GM23248 (cell line): ENCODE measurements around the gene BEX1. TPM values are rescaled to one million over a fixed set of nuclear protein-coding genes. Genes with fewer than 3 reads are reported as not detected.
A peak's percentile ranks its signal among the peaks of the same experiment; 100 is the strongest.
"Not testable (repeated sequence)": the region's sequence is repeated elsewhere in the genome, so short reads cannot be mapped to it uniquely, and the experiment has no call there.

Source experiments
- DNase-seq: peaks from one replicate; pipeline ENCODE4 v3.0.0-alpha.2; 2015
- H2AFZ ChIP-seq: fragments of 200-600 bp; sonication (generic); 2 replicates; pipeline ENCODE4 v1.6.1; 2016; ENCODE audit warnings: antibody characterized with exemption
- H3F3A ChIP-seq: fragments of 200-600 bp; sonication (generic); 2 replicates; pipeline ENCODE4 v1.6.1; 2016; ENCODE audit warnings: mild to moderate bottlenecking, antibody characterized with exemption, mixed run types; ENCODE audit not compliant: insufficient read depth
- H3K27ac ChIP-seq: fragments of 200-600 bp; sonication (generic); 2 replicates; pipeline ENCODE4 v1.5.1; 2016; ENCODE audit warnings: mild to moderate bottlenecking
- H3K27me3 ChIP-seq: fragments of 200-600 bp; sonication (generic); replicated peaks from 2 replicates; pipeline ENCODE4 v1.6.1; 2016; ENCODE audit warnings: mild to moderate bottlenecking; ENCODE audit not compliant: insufficient read depth
- H3K36me3 ChIP-seq: fragments of 200-600 bp; sonication (generic); 2 replicates; pipeline ENCODE4 v1.6.1; 2016; ENCODE audit warnings: low read depth, mild to moderate bottlenecking
- H3K4me1 ChIP-seq: fragments of 200-600 bp; sonication (generic); 2 replicates; pipeline ENCODE4 v1.6.1; 2016; ENCODE audit warnings: mild to moderate bottlenecking; ENCODE audit not compliant: insufficient read depth
- H3K4me2 ChIP-seq: fragments of 200-600 bp; sonication (generic); one replicate; pipeline ENCODE4 v1.6.1; 2016; ENCODE audit warnings: mild to moderate bottlenecking; ENCODE audit not compliant: unreplicated experiment
- H3K4me3 ChIP-seq: fragments of 200-600 bp; sonication (generic); 2 replicates; pipeline ENCODE4 v1.5.1; 2016; ENCODE audit warnings: mild to moderate bottlenecking
- H3K79me2 ChIP-seq: fragments of 200-600 bp; sonication (generic); 2 replicates; pipeline ENCODE4 v1.6.1; 2016; ENCODE audit warnings: mild to moderate bottlenecking; ENCODE audit not compliant: insufficient read depth
- H3K9ac ChIP-seq: fragments of 200-600 bp; sonication (generic); 2 replicates; pipeline ENCODE4 v1.6.1; 2016; ENCODE audit warnings: mild to moderate bottlenecking
- H3K9me2 ChIP-seq: fragments of 200-600 bp; sonication (generic); 2 replicates; pipeline ENCODE4 v1.6.1; 2016; ENCODE audit warnings: mixed run types, mild to moderate bottlenecking, moderate library complexity; ENCODE audit not compliant: insufficient read depth
- H3K9me3 ChIP-seq: fragments of 200-600 bp; sonication (generic); one replicate; pipeline ENCODE4 v1.6.1; 2017; ENCODE audit warnings: low read depth
- H4K20me1 ChIP-seq: fragments of 200-600 bp; sonication (generic); 2 replicates; pipeline ENCODE4 v1.6.0; 2016; ENCODE audit not compliant: insufficient read depth
- EZH2 ChIP-seq: fragments of 200-600 bp; sonication (generic); IDR thresholded peaks from 2 replicates; pipeline ENCODE4 v1.6.1; 2018; ENCODE audit warnings: antibody characterized with exemption, mild to moderate bottlenecking; ENCODE audit not compliant: insufficient read depth, poor library complexity, severe bottlenecking
- EZH2phosphoT487 ChIP-seq: fragments of 200-600 bp; sonication (generic); IDR thresholded peaks from 2 replicates; pipeline ENCODE4 v1.6.1; 2018; ENCODE audit warnings: antibody characterized with exemption, moderate library complexity, mild to moderate bottlenecking, low read depth; ENCODE audit not compliant: insufficient read depth
- WGBS, 2 experiments: methylation state at CpG; one replicate each; pipeline ENCODE4 v1.1.6; 2015 to 2017; ENCODE audit warnings: low lambda C conversion rate in 2 of 2, low coverage in 1 of 2; ENCODE audit errors: missing lambda C conversion rate in 2 of 2; 5-methylcytosine and 5-hydroxymethylcytosine counted together
- in situ Hi-C: fragments of 300-500 bp; cut with MboI; formaldehyde crosslinking; loops from 2 replicates; pipeline ENCODE4 v1.15.0; 2020
- polyA plus RNA-seq: library from polyadenylated mRNA; unstranded; fragments of >200 nt; fragmentation: Nextera tagmentation; extraction: Ambion mirVana; gene quantifications from 2 replicates; pipeline ENCODE4 v1.2.1, GENCODE V29; 2016
- total RNA-seq: library from RNA; depleted of rRNA; stranded (reverse); fragments of >200 nt; shearing (Covaris generic); gene quantifications from 2 replicates; pipeline ENCODE4 v1.2.3, GENCODE V29; 2014; rRNA removed

The BEX1 gene
- total RNA-seq = 73.0 and 91.8 TPM in 2 replicates
- 79.4 and 79.9 TPM in 2 replicates for polyA plus RNA-seq

- Histone ChIP-seq H4K20me1 (no peaks in the 10 kb centered on the region), H3K4me1 (no peaks in the 10 kb centered on the region), H3K9me3 (no peaks in the 10 kb centered on the region), H3F3A (no peaks in the 10 kb centered on the region), H3K36me3 (no peaks in the 10 kb centered on the region), H3K27ac (peak within 1 kb of the TSS; percentile 15; the same call in 1 of the 2 replicates), H3K9ac (peak within 1 kb of the TSS; percentile 73), H3K79me2 (no peaks in the 10 kb centered on the region), H2AFZ (peak within 1 kb of the TSS; percentile 60), H3K4me2 (peak within 1 kb of the TSS; percentile 65), H3K4me3 (peak within 1 kb of the TSS; percentile 63), H3K27me3 (no peaks in the 10 kb centered on the region), H3K9me2 (no peaks in the 10 kb centered on the region)
- TF ChIP-seq EZH2 = no peak
- DNase-seq = peak; percentile 69
- in situ Hi-C loops = no loop called here
- WGBS, 2 experiments = 0 to 14% methylated on average over 4 to 5 of the region's 39 CpGs
Observed at GRCh38 chrX:103063918-103064434, at the start of gene BEX1. BEX1 (minus strand) TSS chrX:103064171; CDS start chrX:103063274, 897 bp downstream.

GRCh38 chrX:103109497-103109896 is 45.5 kb upstream of the BEX1 start:
- in situ Hi-C loops = not testable (repeated sequence)

DNA sequence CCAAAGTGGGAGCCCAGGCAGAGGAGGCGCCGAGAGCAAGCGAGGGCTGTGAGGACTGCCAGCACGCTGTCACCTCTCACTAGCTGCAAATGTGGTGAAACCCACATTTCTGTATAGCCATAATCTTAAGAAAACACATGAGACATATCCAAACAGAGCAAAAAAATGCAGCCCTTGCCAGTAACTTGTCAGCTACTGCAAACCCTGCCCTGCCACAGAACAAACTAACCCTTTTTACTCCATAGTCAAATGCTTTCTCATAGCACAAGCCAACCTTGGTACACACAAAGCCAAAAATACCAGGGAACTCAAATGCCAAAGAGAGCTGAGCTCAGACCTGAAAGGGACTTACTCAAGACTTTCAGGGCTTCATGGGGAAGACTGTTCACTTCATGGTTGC is 43.9 kb upstream of the BEX1 start:
- H3K4me2 ChIP-seq = no peak overlapping the region
- no peaks in the 10 kb centered on the region for H3K9me2 ChIP-seq
- no peaks in the 10 kb centered on the region for H3K27me3 ChIP-seq
- H3K9me3 ChIP-seq = no peaks in the 10 kb centered on the region
- no peak overlapping the region for H2AFZ ChIP-seq
- no peak overlapping the region for H3K9ac ChIP-seq
- H3K79me2 ChIP-seq = no peaks in the 10 kb centered on the region
- no peak overlapping the region for H3K27ac ChIP-seq
- no peaks in the 10 kb centered on the region for H4K20me1 ChIP-seq
- WGBS, 2 experiments = 68 to 69% methylated on average over 2 to 4 of the region's 4 CpGs
- TF ChIP-seq EZH2 (no peak), EZH2phosphoT487 (no peak)
- no peaks in the 10 kb centered on the region for H3K4me1 ChIP-seq
- H3K4me3 ChIP-seq = no peak overlapping the region
- in situ Hi-C loops = no loop called here
- no peaks in the 10 kb centered on the region for H3K36me3 ChIP-seq
- no peaks in the 10 kb centered on the region for H3F3A ChIP-seq
- DNase-seq = peak; percentile 6

More at GRCh38 chrX:103109497-103109896, 45.5 kb upstream of the BEX1 start:
- H3F3A ChIP-seq, H3K4me2 ChIP-seq, H3K27me3 ChIP-seq, H3K79me2 ChIP-seq, H3K9ac ChIP-seq, H4K20me1 ChIP-seq, H3K4me3 ChIP-seq, H3K9me2 ChIP-seq, H3K27ac ChIP-seq, DNase-seq, H3K36me3 ChIP-seq, H2AFZ ChIP-seq, H3K4me1 ChIP-seq, H3K9me3 ChIP-seq: not testable (repeated sequence)
- WGBS, 2 experiments = 75 to 93% methylated on average over 5 to 6 of the region's 6 CpGs

DNA sequence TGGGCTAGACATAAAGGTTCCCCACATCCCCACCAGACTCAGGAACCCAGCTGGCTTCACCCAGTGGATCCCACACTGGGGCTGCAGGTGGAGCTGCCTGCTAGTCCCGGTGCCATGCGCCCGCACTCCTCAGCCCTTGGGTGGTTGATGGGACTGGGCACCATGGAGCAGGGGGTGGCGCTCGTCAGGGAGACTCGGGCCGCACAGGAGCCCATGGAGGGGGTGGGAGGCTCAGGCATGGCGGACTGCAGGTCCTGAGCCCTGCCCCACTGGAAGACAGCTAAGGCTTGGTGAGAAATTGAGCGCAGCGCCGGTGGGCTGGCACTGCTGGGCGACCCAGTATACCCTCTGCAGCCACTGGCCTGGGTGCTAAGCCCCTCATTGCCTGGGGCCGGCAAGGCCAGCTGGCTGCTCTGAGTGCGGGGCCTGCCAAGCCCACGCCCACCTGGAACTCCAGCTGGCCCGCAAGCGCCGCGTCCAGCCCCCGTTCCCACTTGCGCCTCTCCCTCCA is 43.3 kb upstream of the BEX1 start:
- H3K4me3 ChIP-seq, H3K4me2 ChIP-seq, H3K36me3 ChIP-seq, H3K79me2 ChIP-seq, H3K4me1 ChIP-seq, H4K20me1 ChIP-seq, H3K9me3 ChIP-seq, H3F3A ChIP-seq, H3K27me3 ChIP-seq, H3K27ac ChIP-seq, H2AFZ ChIP-seq, in situ Hi-C loops, DNase-seq, H3K9ac ChIP-seq, H3K9me2 ChIP-seq: not testable (repeated sequence)
- 80% methylated on average over 3 of the region's 21 CpGs; no CpG with 5 or more reads in 1 of the 2 experiments for WGBS, 2 experiments

DNA sequence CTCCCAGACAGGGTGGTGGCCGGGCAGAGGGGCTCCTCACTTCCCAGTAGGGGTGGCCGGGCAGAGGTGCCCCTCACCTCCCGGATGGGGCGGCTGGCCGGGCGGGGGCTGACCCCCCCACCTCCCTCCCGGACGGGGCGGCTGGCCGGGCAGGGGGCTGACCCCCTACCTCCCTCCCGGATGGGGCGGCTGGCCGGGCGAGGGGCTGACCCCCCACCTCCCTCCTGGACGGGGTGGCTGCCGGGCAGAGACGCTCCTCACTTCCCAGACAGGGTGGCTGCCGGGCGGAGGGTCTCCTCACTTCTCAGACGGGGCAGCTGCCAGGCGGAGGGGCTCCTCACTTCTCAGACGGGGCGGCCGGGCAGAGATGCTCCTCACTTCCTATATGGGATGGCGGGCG is 40.4 kb upstream of the BEX1 start:
- H4K20me1 ChIP-seq, H3K36me3 ChIP-seq, H3K4me3 ChIP-seq, H3K9ac ChIP-seq, H3K4me1 ChIP-seq, H3K27me3 ChIP-seq, H3K79me2 ChIP-seq, DNase-seq, H3F3A ChIP-seq, H3K9me3 ChIP-seq, H3K9me2 ChIP-seq, H3K4me2 ChIP-seq, in situ Hi-C loops, H2AFZ ChIP-seq, H3K27ac ChIP-seq: not testable (repeated sequence)
- 78% methylated on average over 3 of the region's 26 CpGs; no CpG with 5 or more reads in 1 of the 2 experiments for WGBS, 2 experiments

DNA sequence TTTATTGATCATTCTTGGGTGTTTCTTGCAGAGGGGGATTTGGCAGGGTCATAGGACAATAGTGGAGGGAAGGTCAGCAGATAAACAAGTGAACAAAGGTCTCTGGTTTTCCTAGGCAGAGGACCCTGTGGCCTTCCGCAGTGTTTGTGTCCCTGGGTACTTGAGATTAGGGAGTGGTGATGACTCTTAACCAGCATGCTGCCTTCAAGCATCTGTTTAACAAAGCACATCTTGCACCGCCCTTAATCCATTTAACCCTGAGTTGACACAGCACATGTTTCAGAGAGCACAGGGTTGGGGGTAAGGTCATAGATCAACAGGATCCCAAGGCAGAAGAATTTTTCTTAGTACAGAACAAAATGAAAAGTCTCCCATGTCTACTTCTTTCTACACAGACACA is 39.9 kb upstream of the BEX1 start:
- WGBS, 2 experiments = 80% methylated on average over 1 of the region's 2 CpGs; no CpG with 5 or more reads in 1 of the 2 experiments
- not testable (repeated sequence) for H3K9me3 ChIP-seq

More for the DNA sequence above, 39.9 kb upstream of the BEX1 start:
- H4K20me1 ChIP-seq, in situ Hi-C loops, H3K9me2 ChIP-seq, DNase-seq, H3K27me3 ChIP-seq, H3K9ac ChIP-seq, H3K27ac ChIP-seq, H3K4me3 ChIP-seq, H3K79me2 ChIP-seq, H3F3A ChIP-seq, H2AFZ ChIP-seq, H3K36me3 ChIP-seq, H3K4me1 ChIP-seq, H3K4me2 ChIP-seq: not testable (repeated sequence)
